HCT116 (cell line): ENCODE results near the gene LRRTM3. TPM values are rescaled to one million over a fixed set of nuclear protein-coding genes. Genes with fewer than 3 reads are reported as not detected.

ENCODE experiments used
- ATAC-seq: fragments of 200-7000 bp; cut with Tn5 transposase; 2 replicates; pipeline ENCODE4 v1.9.1; 2020; ENCODE audit warnings: mild to moderate bottlenecking, moderate library complexity
- BruUV-seq: library from RNA; stranded (reverse); fragments of 400-500 nt; replicated peaks from 2 replicates; lab custom pipeline; 2021; lab: Mats Ljungman, UMichigan
- CTCF ChIA-PET: fragments of 300-600 bp; sonication (Branson Sonifier 250); formaldehyde crosslinking; loops from one replicate; lab custom pipeline; 2021; ENCODE audit warnings: antibody characterized with exemption; lab: Charles Lee
- POLR2A ChIA-PET: fragments of 300-600, 350-600 bp; sonication (Branson Sonifier 250); formaldehyde crosslinking; loops from one replicate; lab custom pipeline; 2021; ENCODE audit warnings: antibody characterized with exemption; lab: Charles Lee
- RAD21 ChIA-PET, 2 experiments: fragments of 300-600 bp; sonication (Branson Sonifier 250); formaldehyde crosslinking; loops; one replicate each; lab custom pipeline; 2023; ENCODE audit warnings: low total read pairs in 2 of 2; ENCODE audit not compliant: uncharacterized antibody in 2 of 2, unreplicated experiment in 2 of 2, low non-redundant PET in 1 of 2; lab: Charles Lee
- DNase-seq: peaks from one replicate; pipeline ENCODE4 v3.0.0-alpha.2; 2010; ENCODE audit warnings: low read depth, low spot score
- H2AFZ ChIP-seq: fragments of 200-600 bp; shearing (Covaris generic), sonication (generic); 2 replicates; pipeline ENCODE4 v1.6.1; 2017; ENCODE audit warnings: low read depth, mixed run types, mixed read lengths, antibody characterized with exemption, low read length; ENCODE audit not compliant: poor library complexity, severe bottlenecking
- H3K27ac ChIP-seq: 2 replicates; pipeline ENCODE4 v1.5.1; 2012; ENCODE audit warnings: low read depth, low read length
- H3K27me3 ChIP-seq: fragments of 200-600 bp; sonication (generic); 2 replicates; pipeline ENCODE4 v1.6.1; 2016; ENCODE audit warnings: mixed run types, low read length, mixed read lengths; ENCODE audit not compliant: insufficient read depth
- H3K36me3 ChIP-seq, 2 experiments: fragments of 200-500 bp in 1 of 2; fragments of 200-600 bp in 1 of 2; sonication (Bioruptor generic) in 1 of 2; sonication (generic) in 1 of 2; 2 replicates each; pipeline versions ENCODE4 v1.5.1 to v1.6.1; 2014 to 2016; ENCODE audit warnings: low read length in 2 of 2, inconsistent platforms in 1 of 2, mixed read lengths in 1 of 2, mixed run types in 1 of 2; ENCODE audit not compliant: insufficient read depth in 2 of 2, control insufficient read depth in 1 of 2
- H3K4me1 ChIP-seq, 2 experiments: fragments of 200-600 bp in 1 of 2; sonication (generic) in 1 of 2; 2 replicates each; pipeline versions ENCODE4 v1.5.1 to v1.6.1; 2012 to 2017; ENCODE audit warnings: low read length in 2 of 2, inconsistent platforms in 1 of 2, mild to moderate bottlenecking in 1 of 2, mixed read lengths in 1 of 2, mixed run types in 1 of 2, moderate library complexity in 1 of 2; ENCODE audit not compliant: insufficient read depth in 2 of 2, control insufficient read depth in 1 of 2
- H3K4me2 ChIP-seq: fragments of 200-600 bp; sonication (generic); 2 replicates; pipeline ENCODE4 v1.6.1; 2017; ENCODE audit warnings: mixed run types, low read length, mixed read lengths
- H3K4me3 ChIP-seq, 2 experiments: fragments of 200-600 bp in 1 of 2; sonication (generic) in 1 of 2; replicated peaks in 1 of 2; 2 replicates each; pipeline ENCODE4 v1.5.1; 2011 to 2016; ENCODE audit warnings: low read length in 2 of 2, control low read depth in 1 of 2, low read depth in 1 of 2, mild to moderate bottlenecking in 1 of 2, mixed read lengths in 1 of 2, mixed run types in 1 of 2
- H3K79me2 ChIP-seq: fragments of 200-600 bp; sonication (generic); 2 replicates; pipeline ENCODE4 v1.6.1; 2017; ENCODE audit warnings: mild to moderate bottlenecking, mixed run types, low read length, moderate library complexity, mixed read lengths; ENCODE audit not compliant: insufficient read depth
- H3K9ac ChIP-seq: fragments of 200-600 bp; sonication (generic); 2 replicates; pipeline ENCODE4 v1.6.1; 2016; ENCODE audit warnings: low read length, mixed read lengths
- H3K9me2 ChIP-seq: fragments of 200-600 bp; sonication (generic), shearing (Covaris generic); 2 replicates; pipeline ENCODE4 v1.6.1; 2017; ENCODE audit warnings: mixed run types, mild to moderate bottlenecking, moderate library complexity; ENCODE audit not compliant: insufficient read depth
- H3K9me3 ChIP-seq, 2 experiments: fragments of 200-500 bp in 1 of 2; fragments of 200-600 bp in 1 of 2; sonication (Bioruptor generic) in 1 of 2; sonication (generic) in 1 of 2; 2 replicates each; pipeline ENCODE4 v1.6.1; 2014 to 2017; ENCODE audit warnings: low read length in 2 of 2, mixed read lengths in 2 of 2, inconsistent platforms in 1 of 2, low read depth in 1 of 2, mild to moderate bottlenecking in 1 of 2, mixed run types in 1 of 2, moderate library complexity in 1 of 2; ENCODE audit not compliant: control insufficient read depth in 1 of 2, insufficient read depth in 1 of 2
- H4K20me1 ChIP-seq: fragments of 200-600 bp; sonication (generic), shearing (Covaris generic); 2 replicates; pipeline ENCODE4 v1.6.1; 2017; ENCODE audit warnings: mixed run types, mild to moderate bottlenecking, moderate library complexity; ENCODE audit not compliant: insufficient read depth
- CBX3 ChIP-seq: IDR thresholded peaks from 2 replicates; pipeline ENCODE4 v1.6.1; 2012; ENCODE audit warnings: low read depth
- CEBPB ChIP-seq: IDR thresholded peaks from 2 replicates; pipeline ENCODE4 v1.6.1; 2012; ENCODE audit warnings: low read depth
- EGR1 ChIP-seq: IDR thresholded peaks from 2 replicates; pipeline ENCODE4 v1.6.1; 2012; ENCODE audit warnings: low read depth
- ELF1 ChIP-seq: IDR thresholded peaks from 2 replicates; pipeline ENCODE4 v1.6.1; 2012; ENCODE audit warnings: low read depth, borderline replicate concordance
- EZH2 ChIP-seq: fragments of 200-600 bp; sonication (generic); IDR thresholded peaks from 2 replicates; pipeline ENCODE4 v1.6.1; 2017; ENCODE audit warnings: antibody characterized with exemption, mixed run types
- EZH2phosphoT487 ChIP-seq: fragments of 200-600 bp; IDR thresholded peaks from 2 replicates; pipeline ENCODE4 v1.6.1; 2018; ENCODE audit warnings: antibody characterized with exemption, borderline replicate concordance
- POLR2AphosphoS5 ChIP-seq: IDR thresholded peaks from 2 replicates; pipeline ENCODE4 v1.6.1; 2011; ENCODE audit warnings: mild to moderate bottlenecking, low read depth, low read length, moderate library complexity
- REST ChIP-seq: IDR thresholded peaks from 2 replicates; pipeline ENCODE4 v1.6.1; 2012; ENCODE audit warnings: low read depth
- SIN3A ChIP-seq: IDR thresholded peaks from 2 replicates; pipeline ENCODE4 v1.6.1; 2012; ENCODE audit warnings: low read depth
- ZFX ChIP-seq: fragments of 450-650 bp; IDR thresholded peaks from 2 replicates; pipeline ENCODE4 v1.6.1; 2017
- ZNF274 ChIP-seq: fragments of 200-500 bp; sonication (Bioruptor generic); IDR thresholded peaks from 2 replicates; pipeline ENCODE4 v1.6.1; 2014; ENCODE audit warnings: mild to moderate bottlenecking, low read depth, low read length, inconsistent platforms
- intact Hi-C: fragments of 100-400 bp; cut with micrococcal nuclease; formaldehyde crosslinking; loops from 2 replicates; pipeline ENCODE4 v1.10.0; 2022
- total RNA-seq: library from RNA; stranded (reverse); gene quantifications from one replicate; pipeline ENCODE4 v1.2.1, GENCODE V29; 2021; ENCODE audit not compliant: unreplicated experiment
- TF ChIP-seq, protein P1 (sequence below): IDR thresholded peaks from 2 replicates; pipeline ENCODE4 v1.6.1; 2011; ENCODE audit warnings: mild to moderate bottlenecking, low read length, moderate library complexity; ENCODE audit not compliant: insufficient replicate concordance; ENCODE audit errors: extremely low read depth
- TF ChIP-seq, protein P2 (sequence below): IDR thresholded peaks from 2 replicates; pipeline ENCODE4 v1.6.1; 2012
- TF ChIP-seq, protein P3 (sequence below): IDR thresholded peaks from 2 replicates; pipeline ENCODE4 v1.6.1; 2012

LRRTM3 gene
- total RNA-seq, 1 experiment from 2014 or later, result not detected

GRCh38 chr10:67017218-67017617, 91.4 kb downstream of the LRRTM3 start (continued):
- TF ChIP-seq, protein P1, sequence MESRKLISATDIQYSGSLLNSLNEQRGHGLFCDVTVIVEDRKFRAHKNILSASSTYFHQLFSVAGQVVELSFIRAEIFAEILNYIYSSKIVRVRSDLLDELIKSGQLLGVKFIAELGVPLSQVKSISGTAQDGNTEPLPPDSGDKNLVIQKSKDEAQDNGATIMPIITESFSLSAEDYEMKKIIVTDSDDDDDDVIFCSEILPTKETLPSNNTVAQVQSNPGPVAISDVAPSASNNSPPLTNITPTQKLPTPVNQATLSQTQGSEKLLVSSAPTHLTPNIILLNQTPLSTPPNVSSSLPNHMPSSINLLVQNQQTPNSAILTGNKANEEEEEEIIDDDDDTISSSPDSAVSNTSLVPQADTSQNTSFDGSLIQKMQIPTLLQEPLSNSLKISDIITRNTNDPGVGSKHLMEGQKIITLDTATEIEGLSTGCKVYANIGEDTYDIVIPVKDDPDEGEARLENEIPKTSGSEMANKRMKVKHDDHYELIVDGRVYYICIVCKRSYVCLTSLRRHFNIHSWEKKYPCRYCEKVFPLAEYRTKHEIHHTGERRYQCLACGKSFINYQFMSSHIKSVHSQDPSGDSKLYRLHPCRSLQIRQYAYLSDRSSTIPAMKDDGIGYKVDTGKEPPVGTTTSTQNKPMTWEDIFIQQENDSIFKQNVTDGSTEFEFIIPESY, result no peak
- TF ChIP-seq, protein P2, sequence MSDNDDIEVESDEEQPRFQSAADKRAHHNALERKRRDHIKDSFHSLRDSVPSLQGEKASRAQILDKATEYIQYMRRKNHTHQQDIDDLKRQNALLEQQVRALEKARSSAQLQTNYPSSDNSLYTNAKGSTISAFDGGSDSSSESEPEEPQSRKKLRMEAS, result no peak

GRCh38 chr10:67022099-67022498, 96.3 kb downstream of the LRRTM3 start:
- H3K4me1 ChIP-seq, result no peaks in the 10 kb centered on the region
- no peak overlapping the region for H2AFZ ChIP-seq
- H3K27me3 ChIP-seq, result no peaks in the 10 kb centered on the region
- no peak overlapping the region for H3K4me3 ChIP-seq
- H4K20me1 ChIP-seq, result no peaks in the 10 kb centered on the region
- no peaks in the 10 kb centered on the region for H3K9me3 ChIP-seq
- POLR2A ChIA-PET, result no interaction called here
- H3K27ac ChIP-seq, result no peak overlapping the region
- no peak for DNase-seq
- no TSS peak for BruUV-seq
- ATAC-seq, result no peak
- 0 out of 2 replicates have a peak, but pooled peaks cover 4% of the 10 kb centered on the region for H3K9me2 ChIP-seq
- RAD21 ChIA-PET, result no interaction called here
- no peak overlapping the region for H3K9ac ChIP-seq
- intact Hi-C loops, result no loop called here
- H3K4me2 ChIP-seq, result no peak overlapping the region
- H3K36me3 ChIP-seq, result no peaks in the 10 kb centered on the region
- H3K79me2 ChIP-seq, result no peaks in the 10 kb centered on the region
- CTCF ChIA-PET, result no interaction called here
- TF ChIP-seq, protein P1, result no peak
- TF ChIP-seq, protein P3, sequence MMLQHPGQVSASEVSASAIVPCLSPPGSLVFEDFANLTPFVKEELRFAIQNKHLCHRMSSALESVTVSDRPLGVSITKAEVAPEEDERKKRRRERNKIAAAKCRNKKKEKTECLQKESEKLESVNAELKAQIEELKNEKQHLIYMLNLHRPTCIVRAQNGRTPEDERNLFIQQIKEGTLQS, result no peak
- no peak for TF ChIP-seq SIN3A
- no peak for TF ChIP-seq ELF1
- no peak for TF ChIP-seq POLR2AphosphoS5
- no peak for TF ChIP-seq ZFX
- no peak for TF ChIP-seq EZH2
- TF ChIP-seq ZNF274, result no peak
- no peak for TF ChIP-seq EGR1
- no peak for TF ChIP-seq CBX3
- no peak for TF ChIP-seq REST
- TF ChIP-seq EZH2phosphoT487, result no peak
- TF ChIP-seq CEBPB, result no peak
- TF ChIP-seq, protein P2, result no peak
